Smooth muscle cell (in vitro differentiated cells): ENCODE results near the gene DPF3. TPM values are rescaled to one million over a fixed set of nuclear protein-coding genes. Genes with fewer than 3 reads are reported as not detected.

Source experiments
- DNase-seq: peaks from one replicate; lab custom pipeline; 2025; ENCODE audit not compliant: unreplicated experiment; lab: John Stamatoyannopoulos, UW
- H2AFZ ChIP-seq: fragments of 200-600 bp; sonication (generic); 2 replicates; pipeline ENCODE4 v1.6.0; 2016; ENCODE audit warnings: antibody characterized with exemption, low read depth, mild to moderate bottlenecking
- H3F3A ChIP-seq: fragments of 200-600 bp; sonication (generic); 2 replicates; pipeline ENCODE4 v1.6.0; 2017; ENCODE audit warnings: antibody characterized with exemption, low read depth
- H3K27ac ChIP-seq: fragments of 200-600 bp; sonication (generic); 2 replicates; pipeline ENCODE4 v1.5.1; 2016; ENCODE audit warnings: low read depth, mild to moderate bottlenecking
- H3K27me3 ChIP-seq: fragments of 200-600 bp; sonication (generic); 2 replicates; pipeline ENCODE4 v1.6.1; 2016; ENCODE audit warnings: low read depth, mild to moderate bottlenecking
- H3K36me3 ChIP-seq: fragments of 200-600 bp; sonication (generic); 2 replicates; pipeline ENCODE4 v1.5.1; 2016; ENCODE audit warnings: low read depth
- H3K4me1 ChIP-seq: fragments of 200-600 bp; sonication (generic); 2 replicates; pipeline ENCODE4 v1.5.1; 2016; ENCODE audit warnings: low read depth
- H3K4me2 ChIP-seq: fragments of 200-600 bp; sonication (generic); 2 replicates; pipeline ENCODE4 v1.6.0; 2016; ENCODE audit warnings: mild to moderate bottlenecking
- H3K4me3 ChIP-seq: fragments of 200-600 bp; sonication (generic); 2 replicates; pipeline ENCODE4 v1.5.1; 2016; ENCODE audit warnings: mild to moderate bottlenecking
- H3K79me2 ChIP-seq: fragments of 200-600 bp; sonication (generic); 2 replicates; pipeline ENCODE4 v1.6.0; 2016; ENCODE audit warnings: low read depth, mild to moderate bottlenecking
- H3K9ac ChIP-seq: fragments of 200-600 bp; sonication (generic); 2 replicates; pipeline ENCODE4 v1.6.0; 2016; ENCODE audit warnings: low read depth
- H3K9me3 ChIP-seq: fragments of 200-600 bp; sonication (generic); replicated peaks from 2 replicates; pipeline ENCODE4 v1.5.1; 2016; ENCODE audit warnings: low read depth
- H4K20me1 ChIP-seq: fragments of 200-600 bp; sonication (generic); 2 replicates; pipeline ENCODE4 v1.6.0; 2016; ENCODE audit warnings: low read depth
- WGBS: methylation state at CpG from one replicate; pipeline ENCODE4 v1.1.7; 2016; ENCODE audit warnings: low lambda C conversion rate; 5-methylcytosine and 5-hydroxymethylcytosine counted together
- polyA plus RNA-seq: library from polyadenylated mRNA; unstranded; fragments of >200 nt; fragmentation: Nextera tagmentation; extraction: Ambion mirVana; gene quantifications from 2 replicates; pipeline ENCODE4 v1.2.1, GENCODE V29; 2016
- total RNA-seq: library from RNA; depleted of rRNA; stranded (reverse); fragments of >200 nt; gene quantifications from 2 replicates; pipeline ENCODE4 v1.2.3, GENCODE V29; 2014
- TF ChIP-seq, protein P1 (sequence below): fragments of 200-600 bp; sonication (generic); IDR thresholded peaks from 2 replicates; pipeline ENCODE4 v1.5.1; 2017; ENCODE audit warnings: borderline replicate concordance, mild to moderate bottlenecking, antibody characterized with exemption; ENCODE audit not compliant: insufficient read depth, poor library complexity, severe bottlenecking

DPF3 gene
- total and polyA plus RNA-seq, 2 experiments from 2014 or later = 4.9 to 12.6 TPM

GRCh38 chr14:72706485-72706884 lies 187.4 kb downstream of the DPF3 start:
- Histone ChIP-seq H3K9me3 (no peaks in the 10 kb centered on the region), H4K20me1 (no peaks in the 10 kb centered on the region), H3K4me1 (peaks cover 6% of the 10 kb centered on the region), H3K27ac (no peak overlapping the region), H3K36me3 (no peaks in the 10 kb centered on the region), H3K9ac (no peak overlapping the region), H3K4me3 (no peak overlapping the region), H3K4me2 (no peak overlapping the region), H3K79me2 (no peaks in the 10 kb centered on the region), H3F3A (no peaks in the 10 kb centered on the region), H2AFZ (no peak overlapping the region), H3K27me3 (no peaks in the 10 kb centered on the region)
- TF ChIP-seq, protein P1, sequence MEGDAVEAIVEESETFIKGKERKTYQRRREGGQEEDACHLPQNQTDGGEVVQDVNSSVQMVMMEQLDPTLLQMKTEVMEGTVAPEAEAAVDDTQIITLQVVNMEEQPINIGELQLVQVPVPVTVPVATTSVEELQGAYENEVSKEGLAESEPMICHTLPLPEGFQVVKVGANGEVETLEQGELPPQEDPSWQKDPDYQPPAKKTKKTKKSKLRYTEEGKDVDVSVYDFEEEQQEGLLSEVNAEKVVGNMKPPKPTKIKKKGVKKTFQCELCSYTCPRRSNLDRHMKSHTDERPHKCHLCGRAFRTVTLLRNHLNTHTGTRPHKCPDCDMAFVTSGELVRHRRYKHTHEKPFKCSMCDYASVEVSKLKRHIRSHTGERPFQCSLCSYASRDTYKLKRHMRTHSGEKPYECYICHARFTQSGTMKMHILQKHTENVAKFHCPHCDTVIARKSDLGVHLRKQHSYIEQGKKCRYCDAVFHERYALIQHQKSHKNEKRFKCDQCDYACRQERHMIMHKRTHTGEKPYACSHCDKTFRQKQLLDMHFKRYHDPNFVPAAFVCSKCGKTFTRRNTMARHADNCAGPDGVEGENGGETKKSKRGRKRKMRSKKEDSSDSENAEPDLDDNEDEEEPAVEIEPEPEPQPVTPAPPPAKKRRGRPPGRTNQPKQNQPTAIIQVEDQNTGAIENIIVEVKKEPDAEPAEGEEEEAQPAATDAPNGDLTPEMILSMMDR = no peak
- no peak for DNase-seq
- 94% methylated on average over 2 of the region's 2 CpGs for WGBS

- H3K36me3 ChIP-seq = no peaks in the 10 kb centered on the region
- no peak overlapping the region for H3K9ac ChIP-seq
- no peaks in the 10 kb centered on the region for H3K9me3 ChIP-seq
- H3K4me1 ChIP-seq = peaks cover 14% of the 10 kb centered on the region
- H3F3A ChIP-seq = no peaks in the 10 kb centered on the region
- TF ChIP-seq, protein P1 = no peak
- no peak overlapping the region for H3K4me3 ChIP-seq
- H3K27me3 ChIP-seq = no peaks in the 10 kb centered on the region
- no peak overlapping the region for H2AFZ ChIP-seq
- WGBS = 78% methylated on average over 3 of the region's 3 CpGs
- no peaks in the 10 kb centered on the region for H3K79me2 ChIP-seq
- DNase-seq = no peak
- H3K27ac ChIP-seq = no peak overlapping the region
- no peak overlapping the region for H3K4me2 ChIP-seq
- no peaks in the 10 kb centered on the region for H4K20me1 ChIP-seq
These were observed 189.4 kb downstream of the DPF3 start for GRCh38 chr14:72704502-72704901.

DNA sequence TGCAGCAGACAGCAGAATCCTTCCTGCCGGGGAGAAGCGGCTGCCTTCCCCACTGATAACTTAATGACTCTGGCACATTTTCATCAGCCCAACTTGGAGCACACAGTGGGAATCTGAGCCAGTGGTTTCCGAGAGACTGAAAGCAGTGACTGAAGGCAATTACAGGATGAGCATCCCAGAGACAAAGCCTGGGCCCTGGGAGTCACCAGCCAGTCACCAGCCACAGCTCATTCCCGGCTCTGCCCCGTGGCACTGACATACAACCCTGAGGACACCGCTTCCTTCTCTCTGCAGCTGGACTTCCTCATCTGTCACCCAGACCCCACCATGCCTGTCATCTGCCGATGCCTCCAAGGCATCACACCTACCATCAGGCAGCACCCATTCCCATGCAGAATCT lies 192.3 kb downstream of the DPF3 start:
- no peak overlapping the region for H2AFZ ChIP-seq
- no peaks in the 10 kb centered on the region for H4K20me1 ChIP-seq
- whole genome bisulfite sequencing = 42% methylated on average over 7 of the region's 7 CpGs
- H3K4me3 ChIP-seq = no peak overlapping the region
- no peak for DNase-seq
- H3K9me3 ChIP-seq = no peaks in the 10 kb centered on the region
- no peak overlapping the region for H3K27ac ChIP-seq
- peaks cover 8% of the 10 kb centered on the region for H3K4me1 ChIP-seq
- H3K9ac ChIP-seq = no peak overlapping the region
- no peak overlapping the region for H3K4me2 ChIP-seq
- no peaks in the 10 kb centered on the region for H3K36me3 ChIP-seq
- TF ChIP-seq, protein P1 = no peak
- H3K27me3 ChIP-seq = no peaks in the 10 kb centered on the region
- no peaks in the 10 kb centered on the region for H3K79me2 ChIP-seq
- H3F3A ChIP-seq = no peaks in the 10 kb centered on the region

DNA sequence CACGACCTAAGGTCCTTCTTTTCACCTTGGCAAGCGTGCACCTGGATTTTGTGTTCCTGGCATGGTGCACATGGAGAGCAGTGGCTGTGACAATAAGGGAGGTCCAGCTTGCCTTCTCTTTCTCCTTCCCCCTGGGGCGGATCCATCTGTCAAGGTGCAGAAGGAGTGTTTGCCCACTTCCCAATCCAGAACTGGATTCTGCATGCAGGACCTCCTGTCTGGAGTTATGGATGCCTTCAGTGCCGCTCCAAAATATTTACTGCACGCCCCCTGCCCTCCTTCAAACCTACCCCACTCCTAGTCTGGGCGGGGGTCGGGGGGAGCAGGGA lies 192.7 kb downstream of the DPF3 start:
- Histone ChIP-seq H4K20me1 (no peaks in the 10 kb centered on the region), H3K27me3 (no peaks in the 10 kb centered on the region), H3K4me2 (no peak overlapping the region), H3K9me3 (no peaks in the 10 kb centered on the region), H2AFZ (no peak overlapping the region), H3K4me3 (no peak overlapping the region), H3K36me3 (no peaks in the 10 kb centered on the region), H3F3A (no peaks in the 10 kb centered on the region), H3K27ac (no peak overlapping the region), H3K79me2 (no peaks in the 10 kb centered on the region), H3K9ac (no peak overlapping the region), H3K4me1 (peaks cover 8% of the 10 kb centered on the region)
- DNase-seq = no peak
- TF ChIP-seq, protein P1 = no peak
- WGBS = 81% methylated on average over 7 of the region's 7 CpGs
